HG03442 (cell line): Measurements from ENCODE around the gene GPR151.
A peak's percentile ranks its signal among the peaks of the same experiment; 100 is the strongest.
"Not testable (repeated sequence)": the region's sequence is repeated elsewhere in the genome, so short reads cannot be mapped to it uniquely, and the experiment has no call there.

Experiments used
- ATAC-seq: cut with Tn5 transposase; IDR thresholded peaks from one replicate; pipeline ENCODE4 v1.9.1; 2021; ENCODE audit warnings: mild to moderate bottlenecking, moderate library complexity; ENCODE audit not compliant: unreplicated experiment

GPR151 gene

GRCh38 chr5:146516151-146516475 is at the start of gene GPR151:
Gene GPR151 (minus strand): TSS chr5:146516190. CDS start chr5:146516113, 77 bp downstream.
- ATAC-seq = no peak

GRCh38 chr5:146564007-146564762 is 48.2 kb upstream of the GPR151 start:
- ATAC-seq = no peak

- no peak for ATAC-seq
Observed at GRCh38 chr5:146562461-146562860, 46.5 kb upstream of the GPR151 start.

GRCh38 chr5:146561711-146562110 is 45.7 kb upstream of the GPR151 start:
- no peak for ATAC-seq

GRCh38 chr5:146560205-146560812 is 44.3 kb upstream of the GPR151 start:
- ATAC-seq = no peak

GRCh38 chr5:146556884-146557283 is 40.9 kb upstream of the GPR151 start:
- not testable (repeated sequence) for ATAC-seq

GRCh38 chr5:146553446-146553845 is 37.5 kb upstream of the GPR151 start:
- no peak for ATAC-seq

- ATAC-seq = no peak
Observed at GRCh38 chr5:146549615-146550014, 33.6 kb upstream of the GPR151 start.

GRCh38 chr5:146548781-146549449 is 32.9 kb upstream of the GPR151 start:
- ATAC-seq = no peak

GRCh38 chr5:146544232-146544631 is 28.2 kb upstream of the GPR151 start:
- ATAC-seq = no peak

GRCh38 chr5:146541958-146542849 is 26.2 kb upstream of the GPR151 start:
- peak; percentile 99 for ATAC-seq

- no peak for ATAC-seq
Observed at GRCh38 chr5:146540414-146540813, 24.4 kb upstream of the GPR151 start.

- no peak for ATAC-seq
Observed at GRCh38 chr5:146539973-146540372, 24.0 kb upstream of the GPR151 start.

GRCh38 chr5:146538432-146538831 is 22.4 kb upstream of the GPR151 start:
- ATAC-seq = no peak

GRCh38 chr5:146533882-146534281 is 17.9 kb upstream of the GPR151 start:
- no peak for ATAC-seq

GRCh38 chr5:146533260-146533857 is 17.4 kb upstream of the GPR151 start:
- ATAC-seq = peak; percentile 96

- peak; percentile 60 for ATAC-seq
Observed at GRCh38 chr5:146529984-146530383, 14.0 kb upstream of the GPR151 start.

GRCh38 chr5:146528236-146528635 is 12.2 kb upstream of the GPR151 start:
- ATAC-seq = no peak

GRCh38 chr5:146527785-146528184 is 11.8 kb upstream of the GPR151 start:
- ATAC-seq = no peak

- no peak for ATAC-seq
Observed at GRCh38 chr5:146523698-146524097, 7.7 kb upstream of the GPR151 start.
